ENCODE results near the gene SEMA5B. TPM values are rescaled to one million over a fixed set of nuclear protein-coding genes. Genes with fewer than 3 reads are reported as not detected.

The SEMA5B gene
- total RNA-seq, 1 experiment from 2014 or later = 9.4 TPM

- Histone ChIP-seq H3K9ac (ENCODE audit: extremely low read depth, insufficient read length, low read length) (peak overlapping the region; percentile 38), H3K79me2 (ENCODE audit: insufficient read depth, low read length) (peaks cover 21% of the 10 kb centered on the region; the same call in 1 of the 2 replicates)
- H3K36me3 Mint-ChIP-seq (ENCODE audit: insufficient read depth in 1 of 3, low read depth in 3 of 3) = no peaks in the 10 kb centered on the region; a peak in 1 of 7 replicates
Observed at GRCh38 chr3:123068601-123069381, 41.2 kb upstream of the SEMA5B start.

More at GRCh38 chr3:123068601-123069381, 41.2 kb upstream of the SEMA5B start:
- H3K23ac ChIP-seq (ENCODE audit: insufficient read length, low read depth, low read length) = no peak overlapping the region
- no peak overlapping the region for H2BK20ac ChIP-seq (ENCODE audit: low read depth, low read length, poor library complexity, severe bottlenecking)
- peaks cover 33% of the 10 kb centered on the region for H3K27me3 Mint-ChIP-seq (ENCODE audit: low read depth)
- H3K79me1 ChIP-seq (ENCODE audit: insufficient read depth, low read depth, low read length, poor library complexity, severe bottlenecking) = peaks cover 7% of the 10 kb centered on the region
- H2BK12ac ChIP-seq (ENCODE audit: insufficient read length, low read depth, low read length) = no peak overlapping the region
- peak; percentile 27 for DNase-seq
- no CpG with 5 or more reads among the region's 12 CpGs for WGBS (ENCODE audit: extremely low coverage, insufficient read length, low lambda C conversion rate)
- peak overlapping the region; percentile 71 to 91 for H3K4me3 Mint-ChIP-seq
- H3K18ac ChIP-seq (ENCODE audit: insufficient read length, low read depth, low read length) = no peak overlapping the region
- H3K4ac ChIP-seq (ENCODE audit: low read depth, low read length) = no peak overlapping the region
- H4K8ac ChIP-seq (replicated peaks; ENCODE audit: insufficient read length, low read depth, low read length) = no peak overlapping the region
- H3K4me1 ChIP-seq (ENCODE audit: insufficient read depth, low read length) = peaks cover 7% of the 10 kb centered on the region; the same call in 1 of the 2 replicates
- H3K9me3 Mint-ChIP-seq = peaks cover 6 to 9% of the 10 kb centered on the region in 2 experiments; a peak in 3 of 5 replicates
- no peak overlapping the region for H3K27ac ChIP-seq (ENCODE audit: insufficient read length, low read depth, low read length)
- peaks cover 18% of the 10 kb centered on the region for H3K23me2 ChIP-seq (ENCODE audit: insufficient read length, low read depth, low read length, poor library complexity, severe bottlenecking)
- TF ChIP-seq CTCF (conservative IDR thresholded peaks at IDR 0.05) = no peak
- H2AFZ ChIP-seq (ENCODE audit: low read length) = no peak overlapping the region
- H3K27me3 ChIP-seq (ENCODE audit: insufficient read depth, low read length) = no peaks in the 10 kb centered on the region; the same call in 1 of the 2 replicates
- H3K27ac Mint-ChIP-seq = peak overlapping the region in 2 of 3 experiments; percentile 45 to 86; a peak in 3 of 7 replicates
- H3K14ac ChIP-seq (ENCODE audit: insufficient read depth, low read length) = no peak overlapping the region
- peak overlapping the region; percentile 80 for H3K4me2 ChIP-seq (ENCODE audit: insufficient read depth, insufficient read length, low read length)
- no peak overlapping the region for H2BK120ac ChIP-seq (ENCODE audit: low read depth, low read length, poor library complexity, severe bottlenecking)
- H3K9me3 ChIP-seq (ENCODE audit: control insufficient read depth, low read depth, low read length) = no peaks in the 10 kb centered on the region
- peaks cover 37 to 51% of the 10 kb centered on the region in 2 experiments for H3K4me1 Mint-ChIP-seq
- H3T11ph ChIP-seq (ENCODE audit: low read length) = no peak overlapping the region
- H4K5ac ChIP-seq (ENCODE audit: insufficient read length, low read depth, low read length) = no peak overlapping the region
- no peak overlapping the region for H2BK15ac ChIP-seq (ENCODE audit: low read depth, low read length)
- no peak overlapping the region for H3K56ac ChIP-seq (ENCODE audit: insufficient read length, low read depth, low read length)
- H2AK5ac ChIP-seq (ENCODE audit: insufficient read length, low read length) = no peak overlapping the region
- no peak overlapping the region for H4K91ac ChIP-seq (ENCODE audit: insufficient read length, low read depth, low read length)
- H4K20me1 ChIP-seq (ENCODE audit: control insufficient read depth, insufficient read depth, insufficient read length) = no peaks in the 10 kb centered on the region
- H2BK5ac ChIP-seq (ENCODE audit: insufficient read length, low read length) = no peak overlapping the region

Measured in H9 (cell line).